B cell (primary cell): ENCODE results near the gene RBM20. TPM values are rescaled to one million over a fixed set of nuclear protein-coding genes. Genes with fewer than 3 reads are reported as not detected.
"Not testable (repeated sequence)": the region's sequence is repeated elsewhere in the genome, so short reads cannot be mapped to it uniquely, and the experiment has no call there.

ENCODE experiments used
- ATAC-seq: fragments of 200-7000 bp; cut with Tn5 transposase; one replicate; pipeline ENCODE4 v1.10.0; 2021; ENCODE audit warnings: low read depth, mild to moderate bottlenecking, moderate number of reproducible peaks, moderate library complexity
- CTCF ChIA-PET: fragments of 350-600 bp; sonication (Branson Sonifier 250); formaldehyde crosslinking; loops from one replicate; lab custom pipeline; 2021; ENCODE audit warnings: antibody characterized with exemption, inconsistent platforms; lab: Charles Lee
- POLR2A ChIA-PET: fragments of 350-600 bp; sonication (Branson Sonifier 250); formaldehyde crosslinking; loops from one replicate; lab custom pipeline; 2021; ENCODE audit warnings: antibody characterized with exemption; lab: Charles Lee
- DNase-seq: peaks from one replicate; pipeline ENCODE4 v3.0.0; 2013
- H2AFZ ChIP-seq: 2 replicates; pipeline ENCODE4 v1.6.1; 2012; ENCODE audit warnings: mild to moderate bottlenecking, low read depth, low read length; ENCODE audit not compliant: insufficient read depth, poor library complexity, severe bottlenecking
- H3K27ac ChIP-seq, 2 donors: 1 replicate in 1 of 2; 2 replicates in 1 of 2; pipeline ENCODE4 v1.5.1; 2012 to 2013; ENCODE audit warnings: low read length in 2 of 2, mild to moderate bottlenecking in 2 of 2, moderate library complexity in 1 of 2
- H3K27me3 ChIP-seq, 4 experiments: fragments of 200-600 bp in 1 of 4; sonication (generic) in 1 of 4; replicated peaks in 1 of 4; 1 replicate in 2 of 4; 2 replicates in 2 of 4; pipeline versions ENCODE4 v1.6.1 to v1.7.0; 2013 to 2016; ENCODE audit warnings: low read length in 3 of 4, mild to moderate bottlenecking in 2 of 4, mixed read lengths in 1 of 4, moderate library complexity in 1 of 4; ENCODE audit not compliant: insufficient read depth in 4 of 4, control insufficient read depth in 3 of 4; ENCODE audit errors: control extremely low read depth in 1 of 4
- H3K36me3 ChIP-seq, 2 experiments: replicated peaks in 1 of 2; 1 replicate in 1 of 2; 2 replicates in 1 of 2; pipeline versions ENCODE4 v1.6.1 to v1.7.1; 2013; ENCODE audit warnings: low read length in 1 of 2; ENCODE audit not compliant: insufficient read depth in 2 of 2, control insufficient read depth in 1 of 2; ENCODE audit errors: control extremely low read depth in 1 of 2, extremely low read depth in 1 of 2
- H3K4me1 ChIP-seq, 2 donors: fragments of 200-600 bp in 1 of 2; sonication (generic) in 1 of 2; 1 replicate in 1 of 2; 2 replicates in 1 of 2; pipeline versions ENCODE4 v1.5.1 to v1.6.1; 2013 to 2017; ENCODE audit warnings: low read length in 2 of 2; ENCODE audit not compliant: control insufficient read depth in 2 of 2, insufficient read depth in 2 of 2
- H3K4me2 ChIP-seq: replicated peaks from 2 replicates; pipeline ENCODE3; 2012; ENCODE audit warnings: mild to moderate bottlenecking, low read depth, low read length; ENCODE audit not compliant: poor library complexity, severe bottlenecking
- H3K4me3 ChIP-seq, 5 experiments: fragments of 200-600 bp in 1 of 5; sonication (generic) in 1 of 5; 1 replicate in 3 of 5; 2 replicates in 2 of 5; pipeline versions ENCODE4 v1.5.1 to v1.7.0; 2011 to 2016; ENCODE audit warnings: low read length in 4 of 5, mild to moderate bottlenecking in 4 of 5, low read depth in 2 of 5, control low read depth in 1 of 5, moderate library complexity in 1 of 5; ENCODE audit not compliant: insufficient read depth in 1 of 5; ENCODE audit errors: control extremely low read depth in 1 of 5, extremely low read depth in 1 of 5
- H3K79me2 ChIP-seq: fragments of 200-600 bp; sonication (generic); one replicate; pipeline ENCODE4 v1.6.0; 2016; ENCODE audit warnings: low read length; ENCODE audit not compliant: control insufficient read depth, insufficient read depth
- H3K9ac ChIP-seq: fragments of 200-600 bp; sonication (generic); 2 replicates; pipeline ENCODE4 v1.6.1; 2017; ENCODE audit warnings: mild to moderate bottlenecking, low read length, moderate library complexity
- H3K9me3 ChIP-seq, 3 donors: one replicate each; pipeline versions ENCODE4 v1.6.1 to v1.7.1; 2013; ENCODE audit warnings: low read length in 2 of 3; ENCODE audit not compliant: control insufficient read depth in 2 of 3, insufficient read depth in 1 of 3; ENCODE audit errors: control extremely low read depth in 1 of 3
- H4K20me1 ChIP-seq: 2 replicates; pipeline ENCODE4 v1.6.0; 2012; ENCODE audit warnings: mild to moderate bottlenecking, low read length; ENCODE audit not compliant: insufficient read depth, control insufficient read depth, poor library complexity, severe bottlenecking
- H3K27ac Mint-ChIP-seq: one replicate; pipeline ENCODE4 v1.8.0; 2021; ENCODE audit warnings: mixed read lengths
- H3K27me3 Mint-ChIP-seq: one replicate; pipeline ENCODE4 v1.8.0; 2021; ENCODE audit warnings: mixed read lengths
- H3K4me1 Mint-ChIP-seq: one replicate; pipeline ENCODE4 v1.8.0; 2021; ENCODE audit warnings: mixed read lengths
- H3K4me3 Mint-ChIP-seq: one replicate; pipeline ENCODE4 v1.8.0; 2021; ENCODE audit warnings: mixed read lengths
- H3K9me3 Mint-ChIP-seq: one replicate; pipeline ENCODE4 v1.8.0; 2022; ENCODE audit warnings: mixed read lengths; ENCODE audit not compliant: insufficient read depth
- CTCF ChIP-seq: fragments of 200-600 bp; IDR thresholded peaks from one replicate; pipeline ENCODE4 v1.8.0; 2022; ENCODE audit warnings: antibody characterized with exemption, mild to moderate bottlenecking
- EZH2 ChIP-seq: IDR thresholded peaks from 2 replicates; pipeline ENCODE4 v1.6.1; 2012; ENCODE audit warnings: borderline replicate concordance, low read depth, mild to moderate bottlenecking, moderate library complexity, low read length; ENCODE audit not compliant: insufficient read depth, poor library complexity, severe bottlenecking
- WGBS: methylation state at CpG from one replicate; pipeline ENCODE4 v1.1.5; 2013; ENCODE audit warnings: missing lambda C conversion rate; ENCODE audit not compliant: insufficient coverage; 5-methylcytosine and 5-hydroxymethylcytosine counted together
- intact Hi-C: fragments of 100-400 bp; cut with micrococcal nuclease; formaldehyde crosslinking; loops from one replicate; pipeline ENCODE4 v1.10.0; 2022
- polyA plus RNA-seq: library from polyadenylated mRNA; depleted of rRNA; stranded (reverse); fragments of >200 nt; gene quantifications from 2 replicates; pipeline ENCODE4 v1.2.3, GENCODE V29; 2012
- total RNA-seq, 2 donors: library from RNA; stranded (reverse); fragments of 120-200 nt in 1 of 2; gene quantifications; 1 replicate in 1 of 2; 2 replicates in 1 of 2; pipeline versions ENCODE4 v1.2.3 to v1.2.4, GENCODE V29; 2013 to 2022

The RBM20 gene
- total and polyA plus RNA-seq, 2 donors (not counting 1 experiment from before 2014, with no cell fraction given), result not detected

GRCh38 chr10:110704070-110704469, 59.9 kb downstream of the RBM20 start:
- H3K27ac Mint-ChIP-seq, result no peak overlapping the region
- no peaks in the 10 kb centered on the region for H3K27me3 ChIP-seq
- H3K4me1 Mint-ChIP-seq, result no peaks in the 10 kb centered on the region
- intact Hi-C loops, result no loop called here
- H3K4me2 ChIP-seq, result no peak overlapping the region
- DNase-seq, result no peak
- no peaks in the 10 kb centered on the region for H3K9me3 Mint-ChIP-seq
- no peak for ATAC-seq
- no peak overlapping the region for H2AFZ ChIP-seq
- H3K4me3 ChIP-seq, result no peak overlapping the region
- H3K9ac ChIP-seq, result no peak overlapping the region
- no peaks in the 10 kb centered on the region for H4K20me1 ChIP-seq
- no peak for TF ChIP-seq CTCF
- no peak for TF ChIP-seq EZH2
- ChIA-PET POLR2A (no interaction called here), CTCF (no interaction called here)
- peaks cover 10% of the 10 kb centered on the region for H3K27me3 Mint-ChIP-seq
- H3K4me3 Mint-ChIP-seq, result no peak overlapping the region
- no peaks in the 10 kb centered on the region for H3K79me2 ChIP-seq
- H3K36me3 ChIP-seq, result no peaks in the 10 kb centered on the region
- no peak overlapping the region for H3K27ac ChIP-seq
- no peaks in the 10 kb centered on the region for H3K9me3 ChIP-seq
- H3K4me1 ChIP-seq, result no peaks in the 10 kb centered on the region

DNA sequence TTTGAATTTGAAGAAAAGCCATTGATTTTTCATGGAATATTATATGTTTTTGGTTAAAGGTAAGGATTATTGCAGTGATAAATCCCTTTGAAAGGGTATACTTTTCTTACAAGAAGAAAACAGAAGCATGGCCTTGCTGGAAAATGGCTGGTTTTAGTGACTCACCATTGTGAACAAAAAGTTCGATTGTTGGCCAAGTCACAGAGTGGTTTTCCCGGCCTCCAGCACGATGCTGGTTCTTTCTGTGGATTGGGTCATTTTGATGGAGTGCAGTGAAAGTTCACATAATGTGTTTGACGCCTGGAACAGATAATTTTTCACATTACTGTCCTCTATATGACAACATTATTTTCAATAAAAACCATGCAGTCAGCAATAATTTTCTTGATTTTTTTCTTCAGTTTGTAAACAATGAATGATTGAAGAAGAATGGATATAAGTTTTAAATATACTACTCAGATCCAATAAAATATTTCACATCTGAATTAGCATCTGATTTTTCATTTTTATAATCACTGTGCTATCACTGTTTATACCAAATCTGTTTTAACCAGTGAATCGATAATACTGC, 60.9 kb downstream of the RBM20 start:
- H3K4me3 ChIP-seq, result no peak overlapping the region
- H3K27me3 ChIP-seq, result no peaks in the 10 kb centered on the region
- H3K4me2 ChIP-seq, result no peak overlapping the region
- no peaks in the 10 kb centered on the region for H4K20me1 ChIP-seq
- ChIA-PET CTCF (no interaction called here), POLR2A (no interaction called here)
- no peak for TF ChIP-seq CTCF
- no peak for TF ChIP-seq EZH2
- no peak overlapping the region for H2AFZ ChIP-seq
- ATAC-seq, result no peak
- H3K36me3 ChIP-seq, result no peaks in the 10 kb centered on the region
- Mint-ChIP-seq H3K27ac (no peak overlapping the region), H3K9me3 (no peaks in the 10 kb centered on the region), H3K4me1 (no peaks in the 10 kb centered on the region), H3K4me3 (no peak overlapping the region), H3K27me3 (peaks cover 14% of the 10 kb centered on the region)
- no peak overlapping the region for H3K9ac ChIP-seq
- intact Hi-C loops, result no loop called here
- H3K79me2 ChIP-seq, result no peaks in the 10 kb centered on the region
- H3K27ac ChIP-seq, result no peak overlapping the region
- no peaks in the 10 kb centered on the region for H3K4me1 ChIP-seq
- no peaks in the 10 kb centered on the region for H3K9me3 ChIP-seq
- 90% methylated on average over 3 of the region's 5 CpGs for WGBS
- DNase-seq, result no peak

DNA sequence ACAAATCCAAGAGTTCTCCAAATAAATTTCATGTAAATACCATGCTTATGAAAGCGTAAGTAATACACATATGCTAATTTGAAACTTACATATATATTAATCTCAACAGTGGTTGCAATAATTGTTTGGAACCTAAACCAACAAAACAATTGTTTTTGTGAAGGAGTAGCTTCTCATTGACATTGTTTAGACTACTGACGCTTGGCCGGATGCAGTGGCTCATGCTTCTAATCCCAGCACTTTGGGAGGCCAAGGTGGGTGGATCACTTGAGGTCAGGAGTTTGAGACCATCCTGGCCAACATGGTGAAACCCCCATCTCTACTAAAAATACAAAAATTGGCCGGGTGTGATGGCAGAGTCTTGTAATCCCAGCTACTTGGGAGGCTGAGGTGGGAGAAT, 61.5 kb downstream of the RBM20 start:
- H3K27ac ChIP-seq, H4K20me1 ChIP-seq, ATAC-seq, H3K9ac ChIP-seq, H3K9me3 Mint-ChIP-seq, H3K9me3 ChIP-seq, H3K4me1 Mint-ChIP-seq, DNase-seq, H3K27me3 ChIP-seq, H3K4me3 ChIP-seq, H3K27ac Mint-ChIP-seq, H3K36me3 ChIP-seq, H3K79me2 ChIP-seq, H2AFZ ChIP-seq, H3K4me1 ChIP-seq, POLR2A ChIA-PET, H3K4me2 ChIP-seq, intact Hi-C loops, H3K4me3 Mint-ChIP-seq: not testable (repeated sequence)
- H3K27me3 Mint-ChIP-seq, result peaks cover 15% of the 10 kb centered on the region
- 100% methylated on average over 1 of the region's 4 CpGs for WGBS
- CTCF ChIA-PET, result interaction anchor here (0.7 kb wide), 1 partner anchor 34 kb away, joined by 3 read pairs; no protein-coding TSS in a partner anchor
